HFFc6 (cell line): ENCODE data around the gene AMIGO3. TPM values are rescaled to one million over a fixed set of nuclear protein-coding genes. Genes with fewer than 3 reads are reported as not detected.
A peak's percentile ranks its signal among the peaks of the same experiment; 100 is the strongest.

ENCODE experiments used
- DNase-seq: peaks from one replicate; pipeline ENCODE4 v3.0.0-alpha.2; 2018
- H3K27ac Mint-ChIP-seq: 2 replicates; pipeline ENCODE4 v1.8.0; 2020; ENCODE audit warnings: mild to moderate bottlenecking, mixed read lengths
- H3K27me3 Mint-ChIP-seq: 2 replicates; pipeline ENCODE4 v1.8.0; 2021; ENCODE audit warnings: mild to moderate bottlenecking, moderate library complexity, mixed read lengths; ENCODE audit not compliant: insufficient read depth
- H3K36me3 Mint-ChIP-seq: 2 replicates; pipeline ENCODE4 v1.8.0; 2021; ENCODE audit warnings: low read depth, mixed read lengths
- H3K4me1 Mint-ChIP-seq: 2 replicates; pipeline ENCODE4 v1.8.0; 2020; ENCODE audit warnings: low read depth, mixed read lengths
- H3K4me3 Mint-ChIP-seq: 2 replicates; pipeline ENCODE4 v1.8.0; 2020; ENCODE audit warnings: mild to moderate bottlenecking, moderate library complexity, mixed read lengths
- H3K9me3 Mint-ChIP-seq: 2 replicates; pipeline ENCODE4 v1.8.0; 2020; ENCODE audit warnings: mild to moderate bottlenecking, mixed read lengths
- total RNA-seq, 6 experiments: library from RNA; stranded (reverse); fragmentation: NEBNext Ultra II Directional; extraction: Animal tissue kit (Norgen Biotek cat#: 25700); gene quantifications; 2 replicates in 1 of 6; 3 replicates in 5 of 6; pipeline ENCODE4 v1.2.3, GENCODE V29; 2021
- TF ChIP-seq, protein P1 (sequence below): fragments of 200-600 bp; sonication (generic); IDR thresholded peaks from 2 replicates; pipeline ENCODE4 v1.5.0; 2021; ENCODE audit warnings: antibody characterized with exemption, mild to moderate bottlenecking

AMIGO3 gene
- total RNA-seq, 6 experiments from 2014 or later = 0.43 to 0.61 TPM; not detected in 4

DNA sequence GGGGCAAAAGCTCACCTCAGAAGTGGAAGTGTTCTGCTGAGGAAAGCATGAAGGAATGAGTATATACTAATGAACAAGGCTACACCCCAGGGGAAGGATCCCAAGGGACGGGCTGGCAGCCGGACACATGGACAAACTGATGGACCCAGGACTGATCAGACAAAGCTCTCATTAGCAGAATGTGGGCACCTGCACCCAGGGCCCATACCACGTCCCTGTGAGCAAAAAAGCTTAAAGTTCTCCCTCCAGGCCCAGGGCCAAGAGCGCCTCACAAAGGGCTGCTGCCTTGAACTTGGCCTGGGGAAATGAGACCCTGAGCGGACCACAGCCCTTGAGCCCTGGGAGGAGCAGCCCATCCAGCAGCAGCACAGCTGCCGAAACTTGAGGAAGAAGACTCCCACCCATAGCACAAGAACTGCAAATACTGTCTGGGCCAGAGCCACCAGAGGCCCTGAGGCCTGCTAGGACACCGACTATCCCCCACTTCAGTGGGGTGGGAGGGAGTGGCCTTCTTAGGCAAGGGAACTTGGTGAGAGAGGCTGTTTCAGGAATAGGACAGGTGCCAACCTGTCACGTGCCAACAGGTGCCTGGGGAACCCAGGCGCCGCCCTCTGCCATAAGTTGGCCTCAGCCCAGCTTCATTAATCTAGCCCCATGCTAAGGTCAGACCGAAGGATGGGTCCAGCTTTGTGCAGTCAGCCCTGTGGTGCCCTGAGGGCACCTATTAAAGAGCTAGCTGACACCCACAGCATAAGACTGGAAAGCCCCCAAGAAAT lies 6.6 kb upstream of the AMIGO3 start:
- no peak for DNase-seq
- Mint-ChIP-seq H3K27ac (peak overlapping the region; percentile 22; the same call in 1 of the 2 replicates), H3K27me3 (peaks cover 12% of the 10 kb centered on the region), H3K4me1 (peaks cover 19% of the 10 kb centered on the region), H3K36me3 (peaks cover 18% of the 10 kb centered on the region; the same call in 1 of the 2 replicates), H3K9me3 (no peaks in the 10 kb centered on the region), H3K4me3 (no peak overlapping the region)
- TF ChIP-seq, protein P1, sequence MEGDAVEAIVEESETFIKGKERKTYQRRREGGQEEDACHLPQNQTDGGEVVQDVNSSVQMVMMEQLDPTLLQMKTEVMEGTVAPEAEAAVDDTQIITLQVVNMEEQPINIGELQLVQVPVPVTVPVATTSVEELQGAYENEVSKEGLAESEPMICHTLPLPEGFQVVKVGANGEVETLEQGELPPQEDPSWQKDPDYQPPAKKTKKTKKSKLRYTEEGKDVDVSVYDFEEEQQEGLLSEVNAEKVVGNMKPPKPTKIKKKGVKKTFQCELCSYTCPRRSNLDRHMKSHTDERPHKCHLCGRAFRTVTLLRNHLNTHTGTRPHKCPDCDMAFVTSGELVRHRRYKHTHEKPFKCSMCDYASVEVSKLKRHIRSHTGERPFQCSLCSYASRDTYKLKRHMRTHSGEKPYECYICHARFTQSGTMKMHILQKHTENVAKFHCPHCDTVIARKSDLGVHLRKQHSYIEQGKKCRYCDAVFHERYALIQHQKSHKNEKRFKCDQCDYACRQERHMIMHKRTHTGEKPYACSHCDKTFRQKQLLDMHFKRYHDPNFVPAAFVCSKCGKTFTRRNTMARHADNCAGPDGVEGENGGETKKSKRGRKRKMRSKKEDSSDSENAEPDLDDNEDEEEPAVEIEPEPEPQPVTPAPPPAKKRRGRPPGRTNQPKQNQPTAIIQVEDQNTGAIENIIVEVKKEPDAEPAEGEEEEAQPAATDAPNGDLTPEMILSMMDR = no peak

DNA sequence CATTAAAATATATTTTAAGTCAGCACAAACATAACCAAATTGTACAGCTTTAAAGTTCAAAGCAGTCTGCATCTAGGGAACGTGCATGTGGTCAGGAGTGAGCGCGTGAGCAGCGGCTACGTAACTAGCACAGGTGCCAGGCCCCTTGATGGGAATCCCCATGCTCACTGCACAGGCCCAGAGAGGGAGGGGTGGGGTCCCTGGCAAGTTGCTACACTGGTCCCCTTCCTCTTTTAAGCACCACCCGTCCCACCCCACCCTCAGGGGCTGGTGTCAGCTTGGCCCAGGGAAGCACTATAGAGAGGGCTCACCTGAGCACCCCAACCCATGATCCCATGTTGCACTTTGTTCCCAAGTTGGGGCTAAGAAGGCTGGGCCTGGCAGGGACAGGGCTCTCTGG lies 5.1 kb upstream of the AMIGO3 start:
- no peaks in the 10 kb centered on the region for H3K9me3 Mint-ChIP-seq
- peak overlapping the region; percentile 97 for H3K4me3 Mint-ChIP-seq
- peak overlapping the region; percentile 98 for H3K27ac Mint-ChIP-seq
- peaks cover 24% of the 10 kb centered on the region for H3K4me1 Mint-ChIP-seq
- DNase-seq = no peak
- peaks cover 25% of the 10 kb centered on the region; the same call in 1 of the 2 replicates for H3K36me3 Mint-ChIP-seq
- TF ChIP-seq, protein P1 = no peak
- H3K27me3 Mint-ChIP-seq = peaks cover 16% of the 10 kb centered on the region

DNA sequence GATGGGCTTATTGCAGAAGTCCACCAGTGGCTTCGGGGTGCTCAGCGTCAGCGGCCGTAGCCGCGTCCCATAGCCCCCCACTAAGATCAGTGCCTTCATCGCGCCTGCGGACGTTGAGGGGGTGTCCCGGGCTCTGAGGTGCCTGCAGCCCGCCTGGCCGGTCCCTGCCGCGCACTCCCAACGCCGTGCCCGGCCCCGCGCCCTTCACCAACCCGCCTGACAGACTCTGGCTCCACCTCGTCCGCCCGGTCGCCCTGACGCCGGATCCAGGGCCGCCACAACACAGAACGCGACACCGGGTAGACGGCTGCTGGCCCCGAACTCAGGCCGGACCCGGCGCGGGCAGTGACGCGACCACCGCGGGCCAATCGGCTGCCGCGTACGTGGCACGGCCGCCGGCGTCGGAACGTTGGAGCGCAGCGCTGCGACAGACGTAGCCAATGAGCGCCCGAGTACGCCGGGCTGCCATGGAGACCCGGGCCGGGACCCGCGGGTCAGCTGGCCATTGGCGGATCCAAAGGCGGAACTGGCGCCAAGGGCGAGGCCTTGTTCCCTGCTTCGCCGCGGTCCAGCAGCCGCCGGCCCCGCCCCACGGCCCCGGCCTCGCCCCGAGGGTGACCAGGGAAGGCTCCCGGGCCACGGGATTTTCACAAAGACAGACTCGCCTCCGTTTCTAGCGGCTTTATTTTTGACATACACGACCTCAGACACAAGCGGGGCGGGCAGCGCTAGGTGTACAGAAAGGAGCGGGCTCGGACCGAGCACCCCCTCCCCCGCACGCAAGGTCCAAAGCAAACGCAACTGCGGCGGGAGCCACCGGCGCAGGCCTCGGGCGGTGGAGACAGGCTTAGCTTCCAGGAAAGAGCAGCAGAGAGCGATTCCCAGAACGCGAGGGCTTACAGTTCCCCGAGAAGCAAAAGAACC lies 4.4 kb upstream of the AMIGO3 start, which contains the start of gene GMPPB:
Gene GMPPB, minus strand, starts transcription at position 324 of the 924 bp plus-strand sequence. Its CDS starts 225 bp downstream, at position 99.
- Mint-ChIP-seq H3K4me3 (peak within 1 kb of the TSS; percentile 97), H3K4me1 (peaks cover 30% of the 10 kb centered on the region), H3K9me3 (peaks cover under 1% of the 10 kb centered on the region; the same call in 1 of the 2 replicates), H3K27ac (peak within 1 kb of the TSS; percentile 98), H3K36me3 (peaks cover 32% of the 10 kb centered on the region), H3K27me3 (peaks cover 20% of the 10 kb centered on the region)
- TF ChIP-seq, protein P1 = peak; percentile 15; the same call in 1 of the 2 replicates
- peak; percentile 96 for DNase-seq

DNA sequence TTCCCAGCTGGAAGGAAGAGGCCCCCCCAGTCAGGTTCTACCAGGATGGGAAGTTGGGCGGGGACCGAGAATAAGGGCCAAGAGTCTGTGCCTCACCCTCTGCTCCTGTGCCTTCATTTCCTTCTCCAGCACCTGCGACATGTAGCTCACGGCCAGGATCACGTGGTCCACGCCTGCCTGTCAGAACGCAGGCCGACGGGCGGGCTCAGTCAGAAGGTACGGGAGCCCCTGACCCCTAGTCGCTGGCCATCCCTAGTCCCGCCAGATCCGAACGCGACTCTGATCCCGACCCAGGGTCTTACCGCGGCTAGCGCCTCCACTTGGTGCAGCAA lies 3.8 kb upstream of the AMIGO3 start:
- peaks cover 36% of the 10 kb centered on the region for H3K4me1 Mint-ChIP-seq
- peaks cover 38% of the 10 kb centered on the region for H3K36me3 Mint-ChIP-seq
- H3K9me3 Mint-ChIP-seq = peaks cover 5% of the 10 kb centered on the region; the same call in 1 of the 2 replicates
- peak overlapping the region; percentile 98 for H3K27ac Mint-ChIP-seq
- TF ChIP-seq, protein P1 = no peak
- peaks cover 20% of the 10 kb centered on the region for H3K27me3 Mint-ChIP-seq
- peak; percentile 36 for DNase-seq
- H3K4me3 Mint-ChIP-seq = peak overlapping the region; percentile 97

DNA sequence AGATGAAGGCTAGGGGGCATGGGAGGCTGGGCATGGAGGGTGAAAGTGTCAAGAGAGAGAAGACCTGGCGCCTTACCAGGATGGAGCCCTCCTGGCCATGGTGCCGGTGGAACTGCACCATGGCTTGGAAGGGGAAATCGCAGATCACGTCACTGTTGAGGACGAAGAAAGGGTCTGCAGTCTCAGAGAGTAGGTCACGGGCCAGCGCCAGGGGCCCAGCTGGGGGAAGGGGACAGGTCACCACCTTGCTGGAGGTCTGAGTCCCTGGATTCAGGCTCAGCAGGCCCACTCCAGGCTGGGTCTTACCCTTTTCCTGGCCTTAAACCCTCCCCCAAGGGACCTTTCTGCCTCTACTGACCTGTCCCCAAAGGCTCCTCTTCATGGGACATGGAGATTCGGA lies 3.4 kb upstream of the AMIGO3 start:
- H3K4me1 Mint-ChIP-seq = peaks cover 36% of the 10 kb centered on the region

More for the DNA sequence above, 3.4 kb upstream of the AMIGO3 start:
- peaks cover 5% of the 10 kb centered on the region; the same call in 1 of the 2 replicates for H3K9me3 Mint-ChIP-seq
- H3K4me3 Mint-ChIP-seq = peak overlapping the region; percentile 97
- H3K27ac Mint-ChIP-seq = peak overlapping the region; percentile 98
- H3K27me3 Mint-ChIP-seq = peaks cover 20% of the 10 kb centered on the region
- TF ChIP-seq, protein P1 = no peak
- peaks cover 36% of the 10 kb centered on the region for H3K36me3 Mint-ChIP-seq
- DNase-seq = no peak
